H1 (cell line): ENCODE measurements around the gene TM9SF2. TPM values are rescaled to one million over a fixed set of nuclear protein-coding genes. Genes with fewer than 3 reads are reported as not detected.

Experiments
- CTCF ChIA-PET: fragments of 300-600 bp; sonication (Branson Sonifier 250); formaldehyde crosslinking; loops from one replicate; lab custom pipeline; 2021; ENCODE audit not compliant: partially characterized antibody; lab: Charles Lee
- POLR2A ChIA-PET: fragments of 300-600 bp; sonication (Branson Sonifier 250); formaldehyde crosslinking; loops from one replicate; lab custom pipeline; 2021; ENCODE audit warnings: inconsistent platforms; ENCODE audit not compliant: partially characterized antibody; lab: Charles Lee
- DNase-seq, 2 experiments: peaks; one replicate each; pipeline versions ENCODE4 v3.0.0 to v3.0.0-alpha.2; 2010 to 2022; ENCODE audit warnings: low spot score in 2 of 2, low read depth in 1 of 2, mixed read lengths in 1 of 2
- FAIRE-seq: peaks from 2 replicates; lab custom pipeline; 2011; peaks lifted over from hg19 to GRCh38; lab: Jason Lieb, UNC
- H2AFZ ChIP-seq: 2 replicates; pipeline ENCODE4 v1.8.1; 2012; ENCODE audit warnings: low read length, inconsistent platforms
- H2AK5ac ChIP-seq: 2 replicates; pipeline ENCODE4 v1.6.1; 2013; ENCODE audit warnings: low read depth, low read length
- H2BK120ac ChIP-seq: replicated peaks from 2 replicates; pipeline ENCODE3; 2013; ENCODE audit warnings: low read depth, low read length, inconsistent platforms
- H2BK12ac ChIP-seq: 2 replicates; pipeline ENCODE4 v1.6.1; 2013; ENCODE audit warnings: low read depth, low read length
- H2BK15ac ChIP-seq: 2 replicates; pipeline ENCODE4 v1.6.1; 2013; ENCODE audit warnings: low read length
- H2BK20ac ChIP-seq: 2 replicates; pipeline ENCODE4 v1.6.1; 2013; ENCODE audit warnings: low read length
- H2BK5ac ChIP-seq: 2 replicates; pipeline ENCODE4 v1.6.1; 2013; ENCODE audit warnings: low read depth, low read length
- H3K14ac ChIP-seq: 2 replicates; pipeline ENCODE4 v1.6.1; 2013; ENCODE audit warnings: inconsistent platforms; ENCODE audit not compliant: insufficient read length
- H3K18ac ChIP-seq: 2 replicates; pipeline ENCODE4 v1.6.1; 2013; ENCODE audit warnings: low read length; ENCODE audit errors: extremely low read depth
- H3K23ac ChIP-seq: 2 replicates; pipeline ENCODE4 v1.6.1; 2013; ENCODE audit warnings: inconsistent platforms; ENCODE audit not compliant: insufficient read length
- H3K23me2 ChIP-seq: 2 replicates; pipeline ENCODE4 v1.6.1; 2013; ENCODE audit warnings: low read depth, low read length
- H3K27ac ChIP-seq: 2 replicates; pipeline ENCODE4 v1.6.1; 2011; ENCODE audit warnings: low read depth, low read length, inconsistent platforms
- H3K27me3 ChIP-seq, 4 experiments: replicated peaks in 1 of 4; 1 replicate in 1 of 4; 2 replicates in 3 of 4; pipeline versions ENCODE4 v1.6.1 to v1.8.1; 2011 to 2013; ENCODE audit warnings: low read length in 3 of 4, mild to moderate bottlenecking in 3 of 4, inconsistent platforms in 2 of 4, mixed read lengths in 2 of 4, moderate library complexity in 1 of 4; ENCODE audit not compliant: control insufficient read depth in 3 of 4, insufficient read depth in 3 of 4; ENCODE audit errors: extremely low read depth in 1 of 4
- H3K36me3 ChIP-seq, 4 experiments: 2 replicates each; pipeline versions ENCODE4 v1.6.1 to v1.8.1; 2011 to 2013; ENCODE audit warnings: mild to moderate bottlenecking in 4 of 4, low read length in 3 of 4, moderate library complexity in 2 of 4, control low read depth in 1 of 4, inconsistent platforms in 1 of 4; ENCODE audit not compliant: insufficient read depth in 4 of 4, control insufficient read depth in 2 of 4
- H3K4ac ChIP-seq: replicated peaks from 2 replicates; pipeline ENCODE3; 2013; ENCODE audit warnings: low read length, low read depth, mixed read lengths, inconsistent platforms; ENCODE audit not compliant: insufficient read length
- H3K4me1 ChIP-seq, 4 experiments: replicated peaks in 1 of 4; 1 replicate in 1 of 4; 2 replicates in 3 of 4; pipeline versions ENCODE4 v1.6.1 to v1.8.1; 2011 to 2013; ENCODE audit warnings: low read length in 3 of 4, inconsistent platforms in 2 of 4, mixed read lengths in 1 of 4; ENCODE audit not compliant: insufficient read depth in 4 of 4, control insufficient read depth in 3 of 4
- H3K4me2 ChIP-seq, 2 experiments: 2 replicates each; pipeline versions ENCODE4 v1.6.1 to v1.8.1; 2011 to 2013; ENCODE audit warnings: low read depth in 2 of 2, low read length in 2 of 2, control low read depth in 1 of 2, inconsistent platforms in 1 of 2, mild to moderate bottlenecking in 1 of 2; ENCODE audit not compliant: insufficient read depth in 1 of 2
- H3K4me3 ChIP-seq, 4 experiments: fragments of 200-600, 300-600 bp in 1 of 4; sonication (generic), shearing (Covaris generic), sonication (Bioruptor Twin) in 1 of 4; 2 replicates each; pipeline versions ENCODE4 v1.5.1 to v1.8.1; 2011 to 2016; ENCODE audit warnings: low read length in 4 of 4, low read depth in 3 of 4, control low read depth in 2 of 4, inconsistent platforms in 2 of 4, mild to moderate bottlenecking in 2 of 4, mixed read lengths in 1 of 4, moderate library complexity in 1 of 4; ENCODE audit not compliant: insufficient read depth in 2 of 4; ENCODE audit errors: extremely low read depth in 1 of 4
- H3K56ac ChIP-seq: replicated peaks from 2 replicates; pipeline ENCODE3; 2013; ENCODE audit warnings: low read depth, mild to moderate bottlenecking, mixed read lengths, low read length, inconsistent platforms; ENCODE audit not compliant: insufficient read length
- H3K79me1 ChIP-seq: 2 replicates; pipeline ENCODE4 v1.6.1; 2013; ENCODE audit warnings: low read depth, low read length, control low read depth
- H3K79me2 ChIP-seq, 2 experiments: 2 replicates each; pipeline versions ENCODE4 v1.6.1 to v1.8.1; 2012 to 2013; ENCODE audit warnings: low read length in 2 of 2, mild to moderate bottlenecking in 2 of 2, inconsistent platforms in 1 of 2; ENCODE audit not compliant: insufficient read depth in 2 of 2, control insufficient read depth in 1 of 2
- H3K9ac ChIP-seq, 4 experiments: replicated peaks in 1 of 4; 1 replicate in 1 of 4; 2 replicates in 3 of 4; pipeline versions ENCODE4 v1.6.1 to v1.8.1; 2011 to 2013; ENCODE audit warnings: low read depth in 3 of 4, low read length in 3 of 4, control low read depth in 2 of 4, mild to moderate bottlenecking in 2 of 4, moderate library complexity in 2 of 4, inconsistent platforms in 1 of 4; ENCODE audit errors: extremely low read depth in 1 of 4
- H3K9me3 ChIP-seq, 2 experiments: 2 replicates each; pipeline versions ENCODE4 v1.6.1 to v1.8.1; 2012 to 2013; ENCODE audit warnings: mild to moderate bottlenecking in 2 of 2, moderate library complexity in 2 of 2, control low read depth in 1 of 2, inconsistent platforms in 1 of 2, low read depth in 1 of 2, low read length in 1 of 2, mixed read lengths in 1 of 2; ENCODE audit not compliant: insufficient read depth in 2 of 2
- H4K20me1 ChIP-seq, 2 experiments: replicated peaks in 1 of 2; 2 replicates each; pipeline versions ENCODE3 to v1.8.1; 2011 to 2013; ENCODE audit warnings: inconsistent platforms in 2 of 2, low read length in 2 of 2, mild to moderate bottlenecking in 1 of 2; ENCODE audit not compliant: insufficient read depth in 2 of 2, control insufficient read depth in 1 of 2
- H4K5ac ChIP-seq: 2 replicates; pipeline ENCODE4 v1.6.1; 2013; ENCODE audit warnings: low read length, low read depth, mixed read lengths, inconsistent platforms; ENCODE audit not compliant: insufficient read length
- H4K8ac ChIP-seq: 2 replicates; pipeline ENCODE4 v1.8.0; 2013; ENCODE audit warnings: mild to moderate bottlenecking, moderate library complexity, low read length, inconsistent platforms; ENCODE audit not compliant: insufficient read depth; ENCODE audit errors: extremely low read depth
- H4K91ac ChIP-seq: replicated peaks from 2 replicates; pipeline ENCODE3; 2013; ENCODE audit warnings: low read length, mixed read lengths, inconsistent platforms; ENCODE audit not compliant: insufficient read length
- HDAC2 ChIP-seq, 2 experiments: fragments of 300-600 bp in 1 of 2; sonication (generic) in 1 of 2; IDR thresholded peaks; 2 replicates each; pipeline ENCODE4 v1.6.1; 2011 to 2012; ENCODE audit warnings: low read depth in 2 of 2, low read length in 2 of 2, mild to moderate bottlenecking in 2 of 2, moderate library complexity in 2 of 2, borderline replicate concordance in 1 of 2, inconsistent platforms in 1 of 2
- JUN ChIP-seq: IDR thresholded peaks from 2 replicates; pipeline ENCODE4 v1.6.1; 2011; ENCODE audit warnings: low read depth, mild to moderate bottlenecking, improper control_type of control experiment, low read length
- KDM1A ChIP-seq: fragments of 200-600, 300-600 bp; sonication (generic); IDR thresholded peaks from 2 replicates; pipeline ENCODE4 v1.7.1; 2016; ENCODE audit warnings: mild to moderate bottlenecking, low read length, borderline replicate concordance
- NANOG ChIP-seq: IDR thresholded peaks from 2 replicates; pipeline ENCODE4 v1.6.1; 2011; ENCODE audit warnings: low read length, low read depth, mild to moderate bottlenecking, inconsistent platforms; ENCODE audit not compliant: insufficient read depth, poor library complexity, severe bottlenecking
- RAD21 ChIP-seq, 2 experiments: IDR thresholded peaks in 1 of 2; conservative IDR thresholded peaks in 1 of 2; 2 replicates each; pipeline ENCODE4 v1.6.1; 2011; ENCODE audit warnings: low read depth in 2 of 2, low read length in 2 of 2, improper control_type of control experiment in 1 of 2, inconsistent platforms in 1 of 2, mild to moderate bottlenecking in 1 of 2, moderate library complexity in 1 of 2
- SAP30 ChIP-seq: fragments of 300-600 bp; sonication (generic); IDR thresholded peaks from 2 replicates; pipeline ENCODE4 v1.7.1; 2012; ENCODE audit warnings: low read length, moderate library complexity, mild to moderate bottlenecking, inconsistent platforms; ENCODE audit not compliant: insufficient read depth, insufficient replicate concordance
- SIRT6 ChIP-seq: IDR thresholded peaks from one replicate; pipeline ENCODE4 v1.7.1; 2012; ENCODE audit warnings: low read length, inconsistent platforms
- SIX5 ChIP-seq: IDR thresholded peaks from 2 replicates; pipeline ENCODE4 v1.6.1; 2011; ENCODE audit warnings: mild to moderate bottlenecking, low read depth, low read length
- TAF1 ChIP-seq: IDR thresholded peaks from 2 replicates; pipeline ENCODE4 v1.6.1; 2011; ENCODE audit warnings: mild to moderate bottlenecking, low read depth, low read length
- TCF12 ChIP-seq: IDR thresholded peaks from 2 replicates; pipeline ENCODE4 v1.6.1; 2011; ENCODE audit warnings: low read depth, mild to moderate bottlenecking, low read length
- ZNF274 ChIP-seq: IDR thresholded peaks from 2 replicates; pipeline ENCODE4 v1.7.0; 2012; ENCODE audit warnings: low read length, borderline replicate concordance; ENCODE audit errors: extremely low read depth
- WGBS, 2 experiments: shearing (Covaris generic) in 1 of 2; methylation state at CpG; one replicate each; pipeline versions ENCODE4 v1.1.6 to v1.1.7; 2013 to 2015; ENCODE audit warnings: low lambda C conversion rate in 2 of 2, mixed read lengths in 2 of 2, inconsistent platforms in 1 of 2, low coverage in 1 of 2, missing lambda C conversion rate in 1 of 2; ENCODE audit not compliant: insufficient replicate concordance in 2 of 2, insufficient coverage in 1 of 2, insufficient read length in 1 of 2; ENCODE audit errors: extremely low coverage in 1 of 2, missing lambda C conversion rate in 1 of 2; 5-methylcytosine and 5-hydroxymethylcytosine counted together
- polyA plus RNA-seq, 7 experiments: library from polyadenylated mRNA; depleted of rRNA in 3 of 7; stranded (reverse) in 5 of 7; unstranded in 2 of 7; fragments of >200 nt in 5 of 7; fragments of 200-250 nt in 2 of 7; gene quantifications; 1 replicate in 5 of 7; 2 replicates in 1 of 7; 4 replicates in 1 of 7; pipeline versions ENCODE4 v1.2.1 to v1.2.3, GENCODE V29; 2011 to 2013; ENCODE audit warnings: missing spikeins in 2 of 7, mixed read lengths in 2 of 7
- total RNA-seq: library from RNA; stranded (reverse); fragmentation: NEBNext Ultra II Directional; extraction: Animal tissue kit (Norgen Biotek cat#: 25700); gene quantifications from 2 replicates; pipeline ENCODE4 v1.2.1, GENCODE V29; 2021
- TF ChIP-seq, protein P1 (sequence below): IDR thresholded peaks from 2 replicates; pipeline ENCODE4 v1.6.1; 2012; ENCODE audit warnings: inconsistent platforms

TM9SF2 gene
- total and polyA plus RNA-seq, 2 of the 8 experiments (the other 6 are each of a cell fraction or from before 2014, with no cell fraction given), result 68.0 to 101 TPM

DNA sequence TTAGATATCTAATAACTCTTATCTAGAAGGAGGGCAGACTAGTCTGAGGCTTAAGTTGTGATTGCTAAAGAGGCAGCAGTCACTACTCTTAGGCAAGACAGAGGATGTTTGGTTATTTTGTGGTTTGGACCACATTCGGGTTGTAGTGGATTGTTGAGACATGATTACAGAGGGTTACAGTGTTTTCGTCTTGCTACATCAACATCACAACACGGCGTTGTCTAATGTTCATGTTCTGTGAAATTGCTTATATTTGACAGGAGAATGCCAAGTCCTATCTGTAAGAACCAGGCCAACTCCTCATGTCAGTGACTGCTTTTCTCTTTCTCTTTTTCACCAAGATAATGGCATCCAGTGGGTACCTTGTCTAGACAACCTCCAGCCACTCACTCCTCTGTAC, 16.8 kb upstream of the TM9SF2 start:
- Histone ChIP-seq H3K36me3 (no peaks in the 10 kb centered on the region), H3K9ac (no peak overlapping the region), H3K4me3 (no peak overlapping the region), H2BK120ac (no peak overlapping the region), H3K18ac (no peak overlapping the region), H4K20me1 (no peaks in the 10 kb centered on the region), H3K27me3 (no peaks in the 10 kb centered on the region; a peak in 1 of 7 replicates), H3K79me2 (no peaks in the 10 kb centered on the region), H3K23me2 (no peaks in the 10 kb centered on the region), H2BK15ac (no peak overlapping the region), H3K14ac (no peak overlapping the region), H2AK5ac (no peak overlapping the region), H4K8ac (no peak overlapping the region), H3K4me1 (no peaks in the 10 kb centered on the region), H3K4me2 (no peak overlapping the region), H4K5ac (no peak overlapping the region), H2BK12ac (no peak overlapping the region), H3K9me3 (no peaks in the 10 kb centered on the region), H3K23ac (no peak overlapping the region), H3K56ac (no peak overlapping the region), H2BK5ac (no peak overlapping the region), H2BK20ac (no peak overlapping the region), H3K79me1 (no peaks in the 10 kb centered on the region), H4K91ac (no peak overlapping the region), H3K27ac (no peak overlapping the region), H2AFZ (no peak overlapping the region), H3K4ac (no peak overlapping the region)
- no peak for FAIRE-seq
- WGBS, 2 experiments, result 78% methylated on average over 4 of the region's 4 CpGs; no CpG with 5 or more reads in 1 of the 2 experiments
- no peak for DNase-seq
- POLR2A ChIA-PET, result interaction anchor here (0.6 kb wide), 2 partner anchors 257 to 1282 kb away, joined by 3 read pairs; no protein-coding TSS in a partner anchor
- TF ChIP-seq TAF1 (no peak), ZNF274 (no peak), NANOG (no peak), KDM1A (no peak), RAD21 (IDR thresholded peaks at IDR 0.05 in 1 of 2, conservative IDR thresholded peaks at IDR 0.05 in 1 of 2; ENCODE audit: low read depth in 2 of 2, low read length in 2 of 2) (no peak), SIX5 (no peak), SAP30 (no peak), JUN (no peak), HDAC2 (IDR thresholded peaks at IDR 0.05; ENCODE audit: borderline replicate concordance in 1 of 2, low read depth in 2 of 2, low read length in 2 of 2) (no peak), SIRT6 (no peak), TCF12 (no peak)
- TF ChIP-seq, protein P1, sequence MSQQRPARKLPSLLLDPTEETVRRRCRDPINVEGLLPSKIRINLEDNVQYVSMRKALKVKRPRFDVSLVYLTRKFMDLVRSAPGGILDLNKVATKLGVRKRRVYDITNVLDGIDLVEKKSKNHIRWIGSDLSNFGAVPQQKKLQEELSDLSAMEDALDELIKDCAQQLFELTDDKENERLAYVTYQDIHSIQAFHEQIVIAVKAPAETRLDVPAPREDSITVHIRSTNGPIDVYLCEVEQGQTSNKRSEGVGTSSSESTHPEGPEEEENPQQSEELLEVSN, result no peak
- CTCF ChIA-PET, result interaction anchor here (0.7 to 1.8 kb wide), 6 partner anchors 16 to 114 kb away, joined by 3 to 5 read pairs (median 3); no protein-coding TSS in a partner anchor
